Activated CD8-positive, alpha-beta T cell treated with anti-CD3 and anti-CD28 coated beads for 36 hours (primary cell): Measurements from ENCODE around the gene SREK1. TPM values are rescaled to one million over a fixed set of nuclear protein-coding genes. Genes with fewer than 3 reads are reported as not detected.

Experiments
- ATAC-seq: fragments of 200-7000 bp; cut with Tn5 transposase; one replicate; pipeline ENCODE4 v1.10.0; 2021; ENCODE audit warnings: mild to moderate bottlenecking, moderate library complexity
- CTCF ChIA-PET: fragments of 350-600 bp; sonication (Branson Sonifier 250); formaldehyde crosslinking; loops from one replicate; lab custom pipeline; 2021; ENCODE audit warnings: antibody characterized with exemption; lab: Charles Lee
- POLR2A ChIA-PET: fragments of 350-600 bp; sonication (Branson Sonifier 250); formaldehyde crosslinking; loops from one replicate; lab custom pipeline; 2021; ENCODE audit warnings: antibody characterized with exemption; lab: Charles Lee
- DNase-seq: peaks from one replicate; pipeline ENCODE4 v3.0.0-alpha.2; 2020
- H3K27ac Mint-ChIP-seq: one replicate; pipeline ENCODE4 v1.8.0; 2021; ENCODE audit warnings: mild to moderate bottlenecking, mixed read lengths
- H3K27me3 Mint-ChIP-seq: one replicate; pipeline ENCODE4 v1.8.0; 2021; ENCODE audit warnings: mixed read lengths
- H3K36me3 Mint-ChIP-seq: one replicate; pipeline ENCODE4 v1.8.0; 2021; ENCODE audit warnings: low read depth, mixed read lengths
- H3K4me1 Mint-ChIP-seq: one replicate; pipeline ENCODE4 v1.8.0; 2021; ENCODE audit warnings: low read depth, mixed read lengths
- H3K4me3 Mint-ChIP-seq: one replicate; pipeline ENCODE4 v1.8.0; 2021; ENCODE audit warnings: mild to moderate bottlenecking, moderate library complexity, mixed read lengths
- H3K9me3 Mint-ChIP-seq: one replicate; pipeline ENCODE4 v1.8.0; 2021; ENCODE audit warnings: mixed read lengths
- CTCF ChIP-seq: fragments of 200-600 bp; IDR thresholded peaks from one replicate; pipeline ENCODE4 v1.8.0; 2022; ENCODE audit warnings: antibody characterized with exemption, mild to moderate bottlenecking
- intact Hi-C: fragments of 100-400 bp; cut with micrococcal nuclease; formaldehyde crosslinking; loops from one replicate; pipeline ENCODE4 v1.10.0; 2022
- total RNA-seq, 2 experiments: library from RNA; stranded (reverse); gene quantifications; one replicate each; pipeline ENCODE4 v1.2.3, GENCODE V29; 2021

Gene SREK1
- total RNA-seq, 2 experiments from 2014 or later = 53.9 to 60.2 TPM

GRCh38 chr5:66223637-66224036, 79.5 kb downstream of the SREK1 start:
- POLR2A ChIA-PET = no interaction called here
- intact Hi-C loops = no loop called here
- H3K27ac Mint-ChIP-seq = no peak overlapping the region
- no peaks in the 10 kb centered on the region for H3K9me3 Mint-ChIP-seq
- no peaks in the 10 kb centered on the region for H3K36me3 Mint-ChIP-seq
- H3K27me3 Mint-ChIP-seq = no peaks in the 10 kb centered on the region
- DNase-seq (peak; percentile 13), ATAC-seq (no peak)
- CTCF ChIA-PET = no interaction called here
- H3K4me3 Mint-ChIP-seq = no peak overlapping the region
- no peak for TF ChIP-seq CTCF
- H3K4me1 Mint-ChIP-seq = no peaks in the 10 kb centered on the region

GRCh38 chr5:66224274-66224673, 80.2 kb downstream of the SREK1 start:
- no peak overlapping the region for H3K4me3 Mint-ChIP-seq
- H3K36me3 Mint-ChIP-seq = no peaks in the 10 kb centered on the region
- H3K27ac Mint-ChIP-seq = no peak overlapping the region
- intact Hi-C loops = no loop called here
- ATAC-seq = no peak
- no peaks in the 10 kb centered on the region for H3K9me3 Mint-ChIP-seq
- no peak for TF ChIP-seq CTCF
- ChIA-PET POLR2A (no interaction called here), CTCF (no interaction called here)
- no peaks in the 10 kb centered on the region for H3K4me1 Mint-ChIP-seq
- no peak for DNase-seq
- H3K27me3 Mint-ChIP-seq = no peaks in the 10 kb centered on the region

GRCh38 chr5:66224773-66225553, 80.9 kb downstream of the SREK1 start:
- POLR2A ChIA-PET = no interaction called here
- DNase-seq = no peak
- Mint-ChIP-seq H3K27me3 (no peaks in the 10 kb centered on the region), H3K9me3 (peaks cover 1% of the 10 kb centered on the region), H3K4me1 (no peaks in the 10 kb centered on the region), H3K36me3 (no peaks in the 10 kb centered on the region), H3K4me3 (no peak overlapping the region), H3K27ac (no peak overlapping the region)
- TF ChIP-seq CTCF = no peak
- ATAC-seq = no peak
- CTCF ChIA-PET = no interaction called here
- intact Hi-C loops = no loop called here

- intact Hi-C loops = no loop called here
- no peak for DNase-seq
- no peaks in the 10 kb centered on the region for H3K27me3 Mint-ChIP-seq
- H3K9me3 Mint-ChIP-seq = peaks cover 1% of the 10 kb centered on the region
- POLR2A ChIA-PET = no interaction called here
- H3K4me3 Mint-ChIP-seq = no peak overlapping the region
- H3K4me1 Mint-ChIP-seq = no peaks in the 10 kb centered on the region
- H3K36me3 Mint-ChIP-seq = no peaks in the 10 kb centered on the region
- CTCF ChIA-PET = no interaction called here
- no peak overlapping the region for H3K27ac Mint-ChIP-seq
- no peak for ATAC-seq
- TF ChIP-seq CTCF = no peak
Measured at GRCh38 chr5:66230551-66230950, 86.5 kb downstream of the SREK1 start.

GRCh38 chr5:66231508-66231907, 87.4 kb downstream of the SREK1 start:
- DNase-seq (no peak), ATAC-seq (no peak)
- no peaks in the 10 kb centered on the region for H3K36me3 Mint-ChIP-seq
- no peak overlapping the region for H3K4me3 Mint-ChIP-seq
- POLR2A ChIA-PET = no interaction called here
- no peak for TF ChIP-seq CTCF
- no peak overlapping the region for H3K27ac Mint-ChIP-seq
- CTCF ChIA-PET = interaction anchor here (0.9 to 1.3 kb wide), 2 partner anchors 52 to 75 kb away, joined by 3 read pairs; no protein-coding TSS in a partner anchor
- no peaks in the 10 kb centered on the region for H3K4me1 Mint-ChIP-seq
- intact Hi-C loops = no loop called here
- H3K9me3 Mint-ChIP-seq = peaks cover 1% of the 10 kb centered on the region
- H3K27me3 Mint-ChIP-seq = no peaks in the 10 kb centered on the region
